ENCODE data around the gene TRPM1.
A peak's percentile ranks its signal among the peaks of the same experiment; 100 is the strongest.

Gene TRPM1

GRCh38 chr15:31013863-31014607 lies 87.5 kb downstream of the TRPM1 start:
- no peak for DNase-seq

- no peak for DNase-seq
Measured at GRCh38 chr15:31012455-31012854, 89.1 kb downstream of the TRPM1 start.

GRCh38 chr15:31010036-31010435 lies 91.5 kb downstream of the TRPM1 start:
- no peak for DNase-seq

- no peak for DNase-seq
Measured at GRCh38 chr15:31005660-31006059, 95.9 kb downstream of the TRPM1 start.

- peak; percentile 23 for DNase-seq
Measured at GRCh38 chr15:31004220-31004733, 97.2 kb downstream of the TRPM1 start.

GRCh38 chr15:31001702-31002101 lies 99.8 kb downstream of the TRPM1 start:
- DNase-seq: no peak

- DNase-seq: no peak
Measured at GRCh38 chr15:30999729-31000128, 101.8 kb downstream of the TRPM1 start.

- no peak for DNase-seq
Measured at GRCh38 chr15:30997270-30997669, 104.3 kb downstream of the TRPM1 start.

GRCh38 chr15:30992249-30992864 lies 109.2 kb downstream of the TRPM1 start:
- no peak for DNase-seq

GRCh38 chr15:30991255-30992235 lies 110.0 kb downstream of the TRPM1 start, which contains the start of gene MTMR10:
MTMR10 (minus strand) TSS chr15:30991628; CDS start chr15:30991506, 122 bp downstream.
- peak; percentile 78 for DNase-seq

GRCh38 chr15:30990446-30991254 lies 110.9 kb downstream of the TRPM1 start:
- no peak for DNase-seq

GRCh38 chr15:30990036-30990435 lies 111.5 kb downstream of the TRPM1 start:
- DNase-seq: no peak

- DNase-seq: no peak
Measured at GRCh38 chr15:30985081-30985531, 116.4 kb downstream of the TRPM1 start.

GRCh38 chr15:30984542-30984941 lies 117.0 kb downstream of the TRPM1 start:
- no peak for DNase-seq

GRCh38 chr15:30984118-30984517 lies 117.4 kb downstream of the TRPM1 start:
- DNase-seq: no peak

GRCh38 chr15:30979457-30979856 lies 122.1 kb downstream of the TRPM1 start:
- DNase-seq: no peak

GRCh38 chr15:30978328-30978727 lies 123.2 kb downstream of the TRPM1 start:
- no peak for DNase-seq

- no peak for DNase-seq
Measured at GRCh38 chr15:30974112-30974511, 127.4 kb downstream of the TRPM1 start.

GRCh38 chr15:30973379-30973778 lies 128.1 kb downstream of the TRPM1 start:
- DNase-seq: no peak

- DNase-seq: no peak
Measured at GRCh38 chr15:30969724-30970123, 131.8 kb downstream of the TRPM1 start.

- no peak for DNase-seq
Measured at GRCh38 chr15:30963681-30964080, 137.8 kb downstream of the TRPM1 start.

- DNase-seq: no peak
Measured at GRCh38 chr15:30962659-30963058, 138.9 kb downstream of the TRPM1 start.
